Lower lobe of right lung (tissue), 2 donors: ENCODE measurements around the gene TCAP. TPM values are rescaled to one million over a fixed set of nuclear protein-coding genes. Genes with fewer than 3 reads are reported as not detected.
A peak's percentile ranks its signal among the peaks of the same experiment; 100 is the strongest.

Experiments
- ATAC-seq, 2 donors: fragments of 200-7000 bp; cut with Tn5 transposase; one replicate each; pipeline ENCODE4 v1.9.1; 2020 to 2022; ENCODE audit warnings: mild to moderate bottlenecking in 2 of 2, moderate library complexity in 2 of 2
- DNase-seq: peaks from one replicate; pipeline ENCODE4 v3.0.0-alpha.2; 2020
- H3K27ac ChIP-seq: fragments of 200-600 bp; one replicate; pipeline ENCODE4 v1.8.0; 2022
- H3K27me3 ChIP-seq: fragments of 200-600 bp; one replicate; pipeline ENCODE4 v1.8.0; 2022; ENCODE audit warnings: low read depth
- H3K36me3 ChIP-seq: fragments of 200-600 bp; one replicate; pipeline ENCODE4 v1.8.0; 2022; ENCODE audit warnings: mild to moderate bottlenecking
- H3K4me1 ChIP-seq: fragments of 200-600 bp; one replicate; pipeline ENCODE4 v1.8.0; 2022
- H3K4me3 ChIP-seq: fragments of 200-600 bp; one replicate; pipeline ENCODE4 v1.8.0; 2022; ENCODE audit warnings: mild to moderate bottlenecking
- H3K9me3 ChIP-seq: fragments of 200-600 bp; one replicate; pipeline ENCODE4 v1.8.0; 2022
- CTCF ChIP-seq: fragments of 200-600 bp; IDR thresholded peaks from one replicate; pipeline ENCODE4 v1.8.0; 2022; ENCODE audit warnings: antibody characterized with exemption, mild to moderate bottlenecking
- intact Hi-C: fragments of 100-400 bp; cut with DNase I; formaldehyde crosslinking; loops from one replicate; pipeline ENCODE4 v1.11.0; 2022
- total RNA-seq: library from RNA; stranded (reverse); fragmentation: NEBNext Ultra II Directional; extraction: Animal tissue kit (Norgen Biotek cat#: 25700); gene quantifications from one replicate; pipeline ENCODE4 v1.2.1, GENCODE V29; 2021
- donor health status: DM: no; HTN: yes; CAD: no; lungs with severe emphysema.

TCAP gene
- total RNA-seq, 1 donor from 2014 or later: 3.7 TPM

GRCh38 chr17:39702901-39703893, 38.0 kb downstream of the TCAP start:
- DNase-seq: no peak
- Histone ChIP-seq H3K36me3 (peaks cover 16% of the 10 kb centered on the region), H3K9me3 (no peaks in the 10 kb centered on the region), H3K27me3 (peaks cover 12% of the 10 kb centered on the region), H3K4me1 (peaks cover 70% of the 10 kb centered on the region), H3K27ac (no peak overlapping the region), H3K4me3 (no peak overlapping the region)
- intact Hi-C loops: no loop called here
- ATAC-seq: peak in 1 of 2 donors; percentile 18
- TF ChIP-seq CTCF: no peak

DNA sequence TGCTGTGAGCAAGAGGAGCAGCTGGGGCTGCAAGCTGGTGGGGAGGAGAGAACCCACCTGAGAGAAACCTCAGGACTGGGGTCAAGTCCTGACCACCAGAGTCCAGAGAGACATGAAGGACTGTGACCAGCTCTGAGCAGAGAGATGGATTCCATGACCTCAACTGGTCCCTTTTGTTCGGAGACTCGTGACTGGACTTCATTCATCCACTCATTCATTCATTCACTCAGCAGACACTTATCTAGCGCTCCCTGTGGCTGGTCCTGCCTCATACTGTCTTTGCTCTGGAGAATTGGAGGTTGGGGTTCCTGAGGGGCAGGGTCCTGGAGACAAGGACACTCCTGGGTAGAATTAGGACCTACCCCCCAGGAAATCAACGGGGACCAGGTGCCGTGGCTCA, 38.8 kb downstream of the TCAP start:
- H3K4me1 ChIP-seq: peaks cover 70% of the 10 kb centered on the region
- H3K27ac ChIP-seq: no peak overlapping the region
- H3K9me3 ChIP-seq: no peaks in the 10 kb centered on the region
- DNase-seq (no peak), ATAC-seq (no peak)
- H3K27me3 ChIP-seq: peaks cover 12% of the 10 kb centered on the region
- TF ChIP-seq CTCF: no peak
- H3K4me3 ChIP-seq: no peak overlapping the region
- H3K36me3 ChIP-seq: peaks cover 23% of the 10 kb centered on the region
- intact Hi-C loops: no loop called here

DNA sequence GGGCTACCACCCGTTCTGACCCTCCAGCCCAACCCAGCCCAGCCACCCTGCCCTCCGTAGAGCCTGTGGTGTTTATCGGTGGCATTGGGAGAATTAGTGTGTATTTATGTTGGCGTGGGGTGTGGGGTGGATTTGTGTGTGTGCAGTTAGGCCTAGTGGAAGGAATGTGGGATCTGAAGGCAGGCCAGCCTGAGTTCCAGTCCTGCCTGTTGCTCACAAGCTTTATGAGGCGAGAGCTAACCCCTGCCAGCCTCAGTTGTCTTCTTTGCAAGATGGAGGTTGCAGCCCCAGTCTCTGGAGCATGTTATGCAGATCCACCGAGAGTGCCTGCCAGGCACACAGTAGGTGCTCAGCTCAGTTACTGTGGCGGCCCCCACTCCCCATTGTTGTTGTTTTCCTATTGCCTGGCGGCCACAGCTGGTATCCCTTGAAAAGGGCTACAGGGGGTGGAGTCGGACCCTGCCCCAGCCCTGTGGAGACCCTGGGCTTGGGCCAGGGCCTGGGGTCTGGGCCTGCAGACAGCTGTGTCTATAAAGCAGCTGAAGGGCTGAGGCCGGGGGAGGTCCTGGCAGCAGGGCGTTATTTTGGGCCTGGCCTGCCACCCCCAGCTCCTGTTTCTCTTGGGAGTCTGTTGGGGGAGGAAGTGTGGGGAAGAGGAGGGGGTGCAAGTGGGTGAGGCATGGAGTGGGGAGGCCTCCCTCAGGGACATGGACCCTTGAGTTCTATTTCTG, 39.8 kb downstream of the TCAP start:
- DNase-seq (no peak), ATAC-seq (peak; percentile 21 to 28)
- Histone ChIP-seq H3K36me3 (peaks cover 32% of the 10 kb centered on the region), H3K4me3 (no peak overlapping the region), H3K4me1 (peaks cover 62% of the 10 kb centered on the region), H3K9me3 (no peaks in the 10 kb centered on the region), H3K27ac (peak overlapping the region; percentile 76), H3K27me3 (peaks cover 5% of the 10 kb centered on the region)
- peak; percentile 23 for TF ChIP-seq CTCF
- intact Hi-C loops: no loop called here

- Histone ChIP-seq H3K27ac (peak overlapping the region; percentile 76), H3K4me1 (peaks cover 62% of the 10 kb centered on the region), H3K27me3 (no peaks in the 10 kb centered on the region), H3K4me3 (peak overlapping the region; percentile 27), H3K36me3 (peaks cover 41% of the 10 kb centered on the region), H3K9me3 (no peaks in the 10 kb centered on the region)
- intact Hi-C loops: no loop called here
- DNase-seq: peak; percentile 86
- ATAC-seq: peak; percentile 90
- no peak for TF ChIP-seq CTCF
Observed at GRCh38 chr17:39705786-39706348, 40.7 kb downstream of the TCAP start.

DNA sequence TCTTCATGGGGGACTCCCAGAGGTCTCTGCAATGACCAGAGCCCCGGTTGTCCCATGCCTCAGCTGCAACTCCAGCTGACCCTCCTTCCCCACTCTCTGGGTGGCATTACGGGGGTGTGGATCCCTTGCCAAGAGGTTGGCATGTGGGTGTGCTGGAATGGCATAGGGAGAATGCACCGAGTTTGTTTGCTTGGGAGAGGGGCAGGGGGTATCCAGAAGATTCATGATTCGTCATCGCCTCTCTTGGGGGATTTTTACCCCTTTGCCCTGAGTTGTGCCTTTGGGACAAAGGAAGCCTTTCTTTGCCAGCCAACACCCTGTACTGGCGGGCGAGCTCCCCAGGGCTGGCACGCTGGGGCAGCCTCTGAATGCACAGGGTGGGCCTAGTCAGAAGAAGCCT, 41.2 kb downstream of the TCAP start:
- Histone ChIP-seq H3K36me3 (peaks cover 46% of the 10 kb centered on the region), H3K27me3 (no peaks in the 10 kb centered on the region), H3K9me3 (no peaks in the 10 kb centered on the region), H3K27ac (peak overlapping the region; percentile 76), H3K4me3 (no peak overlapping the region), H3K4me1 (peaks cover 58% of the 10 kb centered on the region)
- no peak for DNase-seq
- TF ChIP-seq CTCF: no peak
- ATAC-seq: no peak
- intact Hi-C loops: no loop called here
